HuH-7.5 (cell line): ENCODE measurements around the gene CTNNA1.

ENCODE experiments used
- DNase-seq: peaks from one replicate; pipeline ENCODE4 v3.0.0; 2011; ENCODE audit warnings: low spot score

CTNNA1 gene

GRCh38 chr5:138849882-138850281, 96.7 kb downstream of the CTNNA1 start:
- no peak for DNase-seq

- no peak for DNase-seq
Observed at GRCh38 chr5:138850865-138851435, 97.7 kb downstream of the CTNNA1 start.

GRCh38 chr5:138853132-138853531, 99.9 kb downstream of the CTNNA1 start:
- no peak for DNase-seq

GRCh38 chr5:138867011-138867410, 113.8 kb downstream of the CTNNA1 start:
- no peak for DNase-seq

GRCh38 chr5:138869038-138869437, 115.8 kb downstream of the CTNNA1 start:
- DNase-seq: no peak

- DNase-seq: no peak
Observed at GRCh38 chr5:138869763-138870500, 116.7 kb downstream of the CTNNA1 start.

- no peak for DNase-seq
Observed at GRCh38 chr5:138870611-138871010, 117.4 kb downstream of the CTNNA1 start.

- no peak for DNase-seq
Observed at GRCh38 chr5:138872841-138873465, 119.7 kb downstream of the CTNNA1 start.

- DNase-seq: no peak
Observed at GRCh38 chr5:138873466-138874221, 120.4 kb downstream of the CTNNA1 start.

- DNase-seq: no peak
Observed at GRCh38 chr5:138874241-138874640, 121.0 kb downstream of the CTNNA1 start.

- no peak for DNase-seq
Observed at GRCh38 chr5:138874771-138875551, 121.7 kb downstream of the CTNNA1 start, which contains the start of gene LRRTM2. Gene LRRTM2 (minus strand): TSS chr5:138875335. CDS start chr5:138874911, 424 bp downstream.

GRCh38 chr5:138875552-138875875, 122.3 kb downstream of the CTNNA1 start:
- no peak for DNase-seq

- DNase-seq: no peak
Observed at GRCh38 chr5:138875946-138876345, 122.7 kb downstream of the CTNNA1 start.

GRCh38 chr5:138876811-138877210, 123.6 kb downstream of the CTNNA1 start:
- DNase-seq: no peak

GRCh38 chr5:138878437-138879235, 125.4 kb downstream of the CTNNA1 start:
- DNase-seq: no peak

- DNase-seq: no peak
Observed at GRCh38 chr5:138883211-138883610, 130.0 kb downstream of the CTNNA1 start.

GRCh38 chr5:138884094-138884493, 130.9 kb downstream of the CTNNA1 start:
- no peak for DNase-seq

- no peak for DNase-seq
Observed at GRCh38 chr5:138884554-138884953, 131.3 kb downstream of the CTNNA1 start.

- no peak for DNase-seq
Observed at GRCh38 chr5:138889994-138890393, 136.8 kb downstream of the CTNNA1 start.

GRCh38 chr5:138890644-138891043, 137.4 kb downstream of the CTNNA1 start:
- DNase-seq: no peak

- no peak for DNase-seq
Observed at GRCh38 chr5:138895918-138896317, 142.7 kb downstream of the CTNNA1 start.
